Measurements from ENCODE around the gene GP2.

GP2 gene

GRCh38 chr16:20318437-20318836 is 8.9 kb downstream of the GP2 start:
- H3K4me2 ChIP-seq (ENCODE audit: low read length): no peak overlapping the region
- H3K27ac ChIP-seq: no peak overlapping the region
- no peaks in the 10 kb centered on the region for H3K27me3 ChIP-seq (ENCODE audit: control insufficient read depth, insufficient read depth, low read length)
- no peak overlapping the region for H3K4me3 ChIP-seq (ENCODE audit: low read depth, low read length)
- H3K36me3 ChIP-seq (ENCODE audit: control insufficient read depth, insufficient read depth, low read length): no peaks in the 10 kb centered on the region
- H2AFZ ChIP-seq: no peak overlapping the region
- no peaks in the 10 kb centered on the region for H3K9me3 ChIP-seq (ENCODE audit: control insufficient read depth, low read length)
- no peaks in the 10 kb centered on the region for H3K79me2 ChIP-seq
- no peak overlapping the region for H3K9ac ChIP-seq
- TF ChIP-seq CTCF (IDR thresholded peaks at IDR 0.05): no peak
- H3K4me1 ChIP-seq: no peaks in the 10 kb centered on the region

- no peak overlapping the region for H3K4me2 ChIP-seq (ENCODE audit: low read length)
- no peak overlapping the region for H2AFZ ChIP-seq
- no peak overlapping the region for H3K4me3 ChIP-seq (ENCODE audit: low read depth, low read length)
- H3K9ac ChIP-seq: no peak overlapping the region
- no peaks in the 10 kb centered on the region for H3K4me1 ChIP-seq
- no peaks in the 10 kb centered on the region for H3K79me2 ChIP-seq
- no peak for TF ChIP-seq CTCF (IDR thresholded peaks at IDR 0.05)
- no peak overlapping the region for H3K27ac ChIP-seq
- no peaks in the 10 kb centered on the region for H3K9me3 ChIP-seq (ENCODE audit: control insufficient read depth, low read length)
- H3K36me3 ChIP-seq (ENCODE audit: control insufficient read depth, insufficient read depth, low read length): no peaks in the 10 kb centered on the region
- H3K27me3 ChIP-seq (ENCODE audit: control insufficient read depth, insufficient read depth, low read length): no peaks in the 10 kb centered on the region
These were observed 9.3 kb downstream of the GP2 start for GRCh38 chr16:20318006-20318405.

GRCh38 chr16:20317117-20317516 is 10.2 kb downstream of the GP2 start:
- H3K9me3 ChIP-seq (ENCODE audit: control insufficient read depth, low read length): no peaks in the 10 kb centered on the region
- H3K4me2 ChIP-seq (ENCODE audit: low read length): no peak overlapping the region
- no peak for TF ChIP-seq CTCF (IDR thresholded peaks at IDR 0.05)
- no peaks in the 10 kb centered on the region for H3K27me3 ChIP-seq (ENCODE audit: control insufficient read depth, insufficient read depth, low read length)
- no peak overlapping the region for H3K9ac ChIP-seq
- H3K27ac ChIP-seq: no peak overlapping the region
- no peak overlapping the region for H3K4me3 ChIP-seq (ENCODE audit: low read depth, low read length)
- H2AFZ ChIP-seq: no peak overlapping the region
- no peaks in the 10 kb centered on the region for H3K79me2 ChIP-seq
- no peaks in the 10 kb centered on the region for H3K36me3 ChIP-seq (ENCODE audit: control insufficient read depth, insufficient read depth, low read length)
- no peaks in the 10 kb centered on the region for H3K4me1 ChIP-seq

GRCh38 chr16:20316715-20317114 is 10.6 kb downstream of the GP2 start:
- H3K9ac ChIP-seq: no peak overlapping the region
- TF ChIP-seq CTCF (IDR thresholded peaks at IDR 0.05): no peak
- no peak overlapping the region for H3K27ac ChIP-seq
- H3K4me3 ChIP-seq (ENCODE audit: low read depth, low read length): no peak overlapping the region
- H3K36me3 ChIP-seq (ENCODE audit: control insufficient read depth, insufficient read depth, low read length): no peaks in the 10 kb centered on the region
- no peaks in the 10 kb centered on the region for H3K9me3 ChIP-seq (ENCODE audit: control insufficient read depth, low read length)
- no peak overlapping the region for H2AFZ ChIP-seq
- no peaks in the 10 kb centered on the region for H3K27me3 ChIP-seq (ENCODE audit: control insufficient read depth, insufficient read depth, low read length)
- no peaks in the 10 kb centered on the region for H3K4me1 ChIP-seq
- H3K4me2 ChIP-seq (ENCODE audit: low read length): no peak overlapping the region
- H3K79me2 ChIP-seq: no peaks in the 10 kb centered on the region

- Histone ChIP-seq H3K36me3 (ENCODE audit: control insufficient read depth, insufficient read depth, low read length) (no peaks in the 10 kb centered on the region), H3K9ac (no peak overlapping the region), H3K27ac (no peak overlapping the region), H3K4me1 (no peaks in the 10 kb centered on the region), H3K4me3 (ENCODE audit: low read depth, low read length) (no peak overlapping the region), H2AFZ (no peak overlapping the region), H3K4me2 (ENCODE audit: low read length) (no peak overlapping the region), H3K9me3 (ENCODE audit: control insufficient read depth, low read length) (no peaks in the 10 kb centered on the region), H3K27me3 (ENCODE audit: control insufficient read depth, insufficient read depth, low read length) (no peaks in the 10 kb centered on the region), H3K79me2 (no peaks in the 10 kb centered on the region)
- TF ChIP-seq CTCF (IDR thresholded peaks at IDR 0.05): no peak
These were observed 11.5 kb downstream of the GP2 start for GRCh38 chr16:20315764-20316163.
